Measurements from ENCODE around the gene AIFM3. TPM values are rescaled to one million over a fixed set of nuclear protein-coding genes. Genes with fewer than 3 reads are reported as not detected.
"Not testable (repeated sequence)": the region's sequence is repeated elsewhere in the genome, so short reads cannot be mapped to it uniquely, and the experiment has no call there.

Gene AIFM3
- total RNA-seq, 1 experiment from 2014 or later = 2.6 TPM

DNA sequence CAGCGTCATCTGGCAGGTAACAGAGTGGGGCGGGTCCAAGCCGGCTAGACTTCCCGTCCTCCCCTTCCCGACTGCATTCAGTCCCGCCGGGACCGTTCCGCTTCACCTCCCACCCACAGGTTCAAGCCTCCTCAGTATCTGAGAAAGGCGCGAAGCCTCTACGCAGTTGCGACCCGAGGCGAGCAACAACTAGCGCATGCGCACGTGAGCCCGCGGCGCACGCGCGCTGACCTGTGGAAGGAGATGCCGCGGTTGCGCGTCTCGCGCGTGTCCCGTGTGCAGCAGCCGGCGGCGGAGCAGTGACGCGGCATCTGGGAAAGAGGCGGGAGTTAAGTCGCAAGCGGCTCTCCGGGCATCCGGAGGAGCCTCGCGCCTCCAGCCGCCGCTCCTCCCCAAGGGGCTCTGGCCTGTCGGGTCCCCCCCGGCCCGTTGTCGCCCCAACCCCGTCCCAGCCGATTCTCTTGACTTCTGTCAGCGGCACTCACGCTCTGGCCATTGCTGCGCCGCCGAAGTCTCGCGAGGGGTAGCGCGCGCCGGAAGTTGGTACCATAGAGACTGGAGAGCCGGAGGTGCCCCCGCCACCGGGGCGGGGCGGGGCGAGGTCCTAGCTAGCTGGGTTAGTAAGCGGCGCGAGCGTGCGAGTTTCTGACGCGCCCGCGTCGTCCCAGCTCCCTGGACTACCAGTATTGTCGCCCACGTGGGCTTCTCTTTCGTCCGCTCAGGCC, 34.7 kb downstream of the AIFM3 start, which contains the start of gene THAP7 (continued):
- TF ChIP-seq TCF7 (CRISPR knock-in tag; IDR thresholded peaks at IDR 0.05; ENCODE audit: low read depth) = peak; percentile 51; the same call in 1 of the 2 replicates
- TF ChIP-seq, protein P1, sequence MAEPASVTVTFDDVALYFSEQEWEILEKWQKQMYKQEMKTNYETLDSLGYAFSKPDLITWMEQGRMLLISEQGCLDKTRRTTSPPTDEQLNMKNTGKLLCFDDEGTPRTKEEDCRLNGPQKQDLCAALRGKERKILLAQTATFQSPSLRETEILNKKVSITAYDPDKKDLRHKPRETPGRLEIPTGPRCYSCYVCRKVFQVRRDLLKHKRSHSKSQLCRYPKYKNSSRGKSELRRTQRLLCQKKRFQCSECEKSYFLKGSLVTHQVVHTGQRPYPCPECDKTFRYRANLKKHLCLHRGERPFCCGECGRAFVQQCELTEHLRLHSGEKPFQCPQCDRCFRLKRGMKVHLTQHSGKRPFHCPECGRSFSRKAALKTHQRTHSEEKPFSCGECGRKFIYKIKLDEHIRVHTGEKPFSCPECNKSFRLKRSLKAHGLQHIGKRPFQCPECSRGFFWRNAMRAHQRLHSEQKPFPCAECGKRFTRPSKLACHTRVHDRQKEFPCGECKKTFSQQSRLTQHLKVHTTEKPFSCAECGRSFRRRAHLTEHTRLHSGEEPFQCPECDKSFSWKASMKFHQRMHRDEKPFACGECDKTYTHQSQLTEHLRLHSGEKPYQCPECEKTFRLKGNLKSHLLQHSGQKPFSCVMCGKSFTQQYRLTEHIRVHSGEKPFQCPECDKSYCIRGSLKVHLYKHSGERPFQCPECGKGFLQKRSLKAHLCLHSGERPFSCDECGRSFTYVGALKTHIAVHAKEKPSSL (CRISPR knock-in tag; conservative IDR thresholded peaks at IDR 0.05) = no peak
- TF ChIP-seq, protein P2, sequence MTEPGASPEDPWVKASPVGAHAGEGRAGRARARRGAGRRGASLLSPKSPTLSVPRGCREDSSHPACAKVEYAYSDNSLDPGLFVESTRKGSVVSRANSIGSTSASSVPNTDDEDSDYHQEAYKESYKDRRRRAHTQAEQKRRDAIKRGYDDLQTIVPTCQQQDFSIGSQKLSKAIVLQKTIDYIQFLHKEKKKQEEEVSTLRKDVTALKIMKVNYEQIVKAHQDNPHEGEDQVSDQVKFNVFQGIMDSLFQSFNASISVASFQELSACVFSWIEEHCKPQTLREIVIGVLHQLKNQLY (CRISPR knock-in tag; IDR thresholded peaks at IDR 0.05) = no peak
- TF ChIP-seq, protein P3, sequence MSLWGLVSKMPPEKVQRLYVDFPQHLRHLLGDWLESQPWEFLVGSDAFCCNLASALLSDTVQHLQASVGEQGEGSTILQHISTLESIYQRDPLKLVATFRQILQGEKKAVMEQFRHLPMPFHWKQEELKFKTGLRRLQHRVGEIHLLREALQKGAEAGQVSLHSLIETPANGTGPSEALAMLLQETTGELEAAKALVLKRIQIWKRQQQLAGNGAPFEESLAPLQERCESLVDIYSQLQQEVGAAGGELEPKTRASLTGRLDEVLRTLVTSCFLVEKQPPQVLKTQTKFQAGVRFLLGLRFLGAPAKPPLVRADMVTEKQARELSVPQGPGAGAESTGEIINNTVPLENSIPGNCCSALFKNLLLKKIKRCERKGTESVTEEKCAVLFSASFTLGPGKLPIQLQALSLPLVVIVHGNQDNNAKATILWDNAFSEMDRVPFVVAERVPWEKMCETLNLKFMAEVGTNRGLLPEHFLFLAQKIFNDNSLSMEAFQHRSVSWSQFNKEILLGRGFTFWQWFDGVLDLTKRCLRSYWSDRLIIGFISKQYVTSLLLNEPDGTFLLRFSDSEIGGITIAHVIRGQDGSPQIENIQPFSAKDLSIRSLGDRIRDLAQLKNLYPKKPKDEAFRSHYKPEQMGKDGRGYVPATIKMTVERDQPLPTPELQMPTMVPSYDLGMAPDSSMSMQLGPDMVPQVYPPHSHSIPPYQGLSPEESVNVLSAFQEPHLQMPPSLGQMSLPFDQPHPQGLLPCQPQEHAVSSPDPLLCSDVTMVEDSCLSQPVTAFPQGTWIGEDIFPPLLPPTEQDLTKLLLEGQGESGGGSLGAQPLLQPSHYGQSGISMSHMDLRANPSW (CRISPR knock-in tag; conservative IDR thresholded peaks at IDR 0.05; ENCODE audit: low read depth) = no peak
- TF ChIP-seq, protein P4, sequence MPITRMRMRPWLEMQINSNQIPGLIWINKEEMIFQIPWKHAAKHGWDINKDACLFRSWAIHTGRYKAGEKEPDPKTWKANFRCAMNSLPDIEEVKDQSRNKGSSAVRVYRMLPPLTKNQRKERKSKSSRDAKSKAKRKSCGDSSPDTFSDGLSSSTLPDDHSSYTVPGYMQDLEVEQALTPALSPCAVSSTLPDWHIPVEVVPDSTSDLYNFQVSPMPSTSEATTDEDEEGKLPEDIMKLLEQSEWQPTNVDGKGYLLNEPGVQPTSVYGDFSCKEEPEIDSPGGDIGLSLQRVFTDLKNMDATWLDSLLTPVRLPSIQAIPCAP (CRISPR knock-in tag; IDR thresholded peaks at IDR 0.05) = peak; percentile 94
- TF ChIP-seq RORB (CRISPR knock-in tag; IDR thresholded peaks at IDR 0.05) = no peak
- no peak for TF ChIP-seq PRRX2 (CRISPR knock-in tag; IDR thresholded peaks at IDR 0.05)
- no peak for TF ChIP-seq ZBTB21 (CRISPR knock-in tag; IDR thresholded peaks at IDR 0.05; ENCODE audit: borderline replicate concordance)
- TF ChIP-seq, protein P5, sequence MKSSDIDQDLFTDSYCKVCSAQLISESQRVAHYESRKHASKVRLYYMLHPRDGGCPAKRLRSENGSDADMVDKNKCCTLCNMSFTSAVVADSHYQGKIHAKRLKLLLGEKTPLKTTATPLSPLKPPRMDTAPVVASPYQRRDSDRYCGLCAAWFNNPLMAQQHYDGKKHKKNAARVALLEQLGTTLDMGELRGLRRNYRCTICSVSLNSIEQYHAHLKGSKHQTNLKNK (CRISPR knock-in tag; IDR thresholded peaks at IDR 0.05) = no peak
- TF ChIP-seq, protein P6, sequence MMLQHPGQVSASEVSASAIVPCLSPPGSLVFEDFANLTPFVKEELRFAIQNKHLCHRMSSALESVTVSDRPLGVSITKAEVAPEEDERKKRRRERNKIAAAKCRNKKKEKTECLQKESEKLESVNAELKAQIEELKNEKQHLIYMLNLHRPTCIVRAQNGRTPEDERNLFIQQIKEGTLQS (CRISPR knock-in tag; conservative IDR thresholded peaks at IDR 0.05) = no peak
- no peak for TF ChIP-seq TEAD1 (CRISPR knock-in tag; IDR thresholded peaks at IDR 0.05)

DNA sequence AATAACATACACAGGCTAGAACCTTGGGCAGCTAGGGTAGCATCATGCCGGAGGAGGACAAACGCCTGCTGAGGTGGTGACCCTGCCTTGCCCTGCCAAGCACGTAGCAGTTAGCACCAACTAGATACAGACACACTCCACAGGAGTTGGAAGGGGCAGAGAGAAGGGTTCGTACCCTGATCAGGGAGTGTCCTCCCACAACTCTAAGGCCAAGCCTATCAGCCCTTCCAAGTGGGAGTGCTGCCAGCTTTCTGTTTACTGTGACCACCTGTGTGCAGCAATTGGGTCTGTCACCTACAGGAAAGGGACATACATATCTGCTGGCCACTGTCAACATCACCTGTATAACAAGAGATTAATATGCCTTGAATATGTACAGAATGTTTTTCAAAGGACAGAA, 36.7 kb downstream of the AIFM3 start:
- ChIA-PET CTCF (interaction anchor here (2.4 kb wide), 1 partner anchor 17 kb away, joined by 19 read pairs; no protein-coding TSS in a partner anchor), POLR2A (interaction anchor here (1.2 kb wide), 2 partner anchors 22 to 24 kb away, joined by 4 to 5 read pairs; partner anchors contain the start of gene LZTR1)
- Mint-ChIP-seq H3K27ac (no peak overlapping the region), H3K36me3 (no peaks in the 10 kb centered on the region), H3K4me1 (peaks cover 18% of the 10 kb centered on the region), H3K9me3 (no peaks in the 10 kb centered on the region), H3K27me3 (ENCODE audit: low read depth) (no peaks in the 10 kb centered on the region), H3K4me3 (peak overlapping the region; percentile 87)
- DNase-seq (ENCODE audit: low spot score) = no peak
- ATAC-seq = no peak
- TF ChIP-seq, protein P7, sequence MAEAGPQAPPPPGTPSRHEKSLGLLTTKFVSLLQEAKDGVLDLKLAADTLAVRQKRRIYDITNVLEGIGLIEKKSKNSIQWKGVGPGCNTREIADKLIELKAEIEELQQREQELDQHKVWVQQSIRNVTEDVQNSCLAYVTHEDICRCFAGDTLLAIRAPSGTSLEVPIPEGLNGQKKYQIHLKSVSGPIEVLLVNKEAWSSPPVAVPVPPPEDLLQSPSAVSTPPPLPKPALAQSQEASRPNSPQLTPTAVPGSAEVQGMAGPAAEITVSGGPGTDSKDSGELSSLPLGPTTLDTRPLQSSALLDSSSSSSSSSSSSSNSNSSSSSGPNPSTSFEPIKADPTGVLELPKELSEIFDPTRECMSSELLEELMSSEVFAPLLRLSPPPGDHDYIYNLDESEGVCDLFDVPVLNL (CRISPR knock-in tag; IDR thresholded peaks at IDR 0.05; ENCODE audit: borderline replicate concordance, low read depth) = no peak
- TF ChIP-seq FOXK1 (CRISPR knock-in tag; IDR thresholded peaks at IDR 0.05) = no peak
- TF ChIP-seq, protein P6 (CRISPR knock-in tag; conservative IDR thresholded peaks at IDR 0.05) = no peak
- TF ChIP-seq IRF2 (CRISPR knock-in tag; IDR thresholded peaks at IDR 0.05; ENCODE audit: borderline replicate concordance, low read depth) = no peak

DNA sequence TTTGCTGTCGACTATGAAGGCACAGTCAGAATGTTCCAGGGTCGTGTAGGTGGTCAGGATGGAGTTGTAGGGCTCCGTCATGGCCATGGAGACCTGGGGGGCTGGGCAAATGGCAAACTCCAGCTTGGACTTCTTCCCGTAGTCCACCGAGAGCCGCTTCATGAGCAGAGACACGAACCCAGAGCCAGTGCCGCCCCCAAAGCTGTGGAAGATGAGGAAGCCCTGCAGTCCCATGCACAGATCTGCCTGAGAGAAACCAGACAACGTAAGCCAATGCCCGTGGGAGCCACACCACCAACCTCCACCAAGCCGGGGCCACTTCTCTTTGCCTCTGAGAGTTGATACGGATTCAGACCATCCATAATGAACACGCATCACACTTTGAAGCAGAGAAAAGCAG, 42.2 kb downstream of the AIFM3 start:
- ATAC-seq; POLR2A ChIA-PET; H3K36me3 Mint-ChIP-seq; DNase-seq (ENCODE audit: low spot score); H3K27ac Mint-ChIP-seq; H3K4me3 Mint-ChIP-seq; H3K9me3 Mint-ChIP-seq; H3K27me3 Mint-ChIP-seq (ENCODE audit: low read depth): not testable (repeated sequence)
- CTCF ChIA-PET = interaction anchor here (1.0 to 2.2 kb wide), 4 partner anchors 12 to 124 kb away, joined by 4 to 12 read pairs (median 7); partner anchors contain the start of gene LZTR1
- H3K4me1 Mint-ChIP-seq = peaks cover 26% of the 10 kb centered on the region

Data from WTC11 (cell line).